Medulla oblongata (tissue), 1 donor: ENCODE measurements around the gene CNKSR1.

Source experiments
- DNase-seq: peaks from one replicate; pipeline ENCODE4 v3.0.0-alpha.2; 2015; ENCODE audit errors: extremely low spot score

The CNKSR1 gene

DNA sequence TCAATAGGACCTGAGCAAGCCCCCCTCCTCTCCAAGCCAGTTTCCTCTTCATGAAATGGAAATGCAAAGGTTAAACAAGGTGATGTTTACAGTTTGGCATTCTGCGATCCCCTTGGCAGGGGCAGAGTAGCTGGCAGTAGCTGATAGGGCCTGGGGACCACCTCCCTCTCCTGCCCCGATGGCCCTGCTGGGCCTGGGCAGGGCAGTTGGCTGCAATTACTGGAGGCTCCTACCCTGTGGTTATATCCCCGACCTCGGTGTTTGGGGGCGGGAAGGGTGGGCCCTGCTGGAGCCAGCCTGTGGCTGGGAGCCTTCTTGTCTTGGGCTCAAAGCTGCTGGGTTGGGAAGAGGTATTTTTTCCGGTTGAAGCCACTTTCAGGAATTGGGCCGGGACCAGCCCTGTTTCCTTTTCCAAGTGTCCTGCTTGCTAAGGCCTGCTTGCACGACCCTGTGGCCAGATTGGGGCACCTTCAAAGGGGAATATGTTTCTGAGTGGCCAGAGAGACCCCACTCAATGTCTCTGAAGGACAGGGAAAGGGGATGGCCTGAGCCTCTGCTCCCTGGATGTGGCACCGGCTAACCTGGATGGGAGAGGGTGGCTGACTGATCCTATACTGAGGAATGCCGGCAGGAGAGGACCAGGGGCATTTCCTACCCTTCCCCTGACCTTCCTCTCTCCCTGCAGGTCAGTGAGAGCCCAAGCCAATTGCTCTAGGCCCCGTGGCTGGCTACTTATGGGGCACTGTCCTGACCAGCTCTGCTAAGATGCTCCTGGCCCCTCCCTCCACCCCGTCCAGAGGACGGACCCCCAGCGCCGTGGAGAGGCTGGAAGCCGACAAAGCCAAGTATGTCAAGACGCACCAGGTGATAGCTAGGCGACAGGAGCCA is 16.5 kb upstream of the CNKSR1 start:
- DNase-seq: no peak

DNA sequence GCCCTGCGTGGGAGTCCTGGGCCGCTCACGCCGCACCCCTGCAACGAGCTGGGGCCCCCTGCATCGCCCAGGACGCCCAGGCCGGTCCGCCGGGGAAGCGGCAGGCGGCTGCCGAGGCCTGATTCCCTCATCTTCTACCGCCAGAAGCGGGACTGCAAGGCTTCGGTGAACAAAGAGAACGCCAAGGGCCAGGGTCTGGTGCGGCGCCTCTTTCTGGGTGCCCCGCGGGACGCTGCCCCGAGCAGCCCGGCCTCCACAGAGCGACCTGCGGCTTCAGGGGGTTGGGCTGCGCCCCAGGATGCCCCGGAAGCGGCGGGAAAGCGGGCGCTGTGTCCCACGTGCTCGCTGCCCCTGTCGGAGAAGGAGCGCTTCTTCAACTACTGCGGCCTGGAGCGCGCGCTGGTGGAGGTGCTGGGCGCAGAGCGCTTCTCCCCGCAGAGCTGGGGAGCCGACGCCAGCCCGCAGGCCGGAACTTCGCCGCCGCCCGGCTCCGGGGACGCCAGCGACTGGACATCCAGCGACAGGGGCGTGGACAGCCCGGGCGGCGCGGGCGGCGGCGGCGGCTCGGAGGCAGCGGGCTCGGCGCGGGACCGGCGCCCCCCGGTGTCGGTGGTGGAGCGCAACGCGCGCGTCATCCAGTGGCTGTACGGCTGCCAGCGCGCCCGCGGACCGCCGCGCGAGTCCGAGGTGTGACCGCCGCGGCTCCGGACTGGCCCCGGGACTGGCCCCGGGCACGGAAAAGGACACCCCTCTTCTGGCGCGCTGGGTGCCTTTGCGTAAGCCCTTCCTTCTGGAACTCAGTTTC is 15.7 kb upstream of the CNKSR1 start:
- DNase-seq: peak; percentile 14

DNA sequence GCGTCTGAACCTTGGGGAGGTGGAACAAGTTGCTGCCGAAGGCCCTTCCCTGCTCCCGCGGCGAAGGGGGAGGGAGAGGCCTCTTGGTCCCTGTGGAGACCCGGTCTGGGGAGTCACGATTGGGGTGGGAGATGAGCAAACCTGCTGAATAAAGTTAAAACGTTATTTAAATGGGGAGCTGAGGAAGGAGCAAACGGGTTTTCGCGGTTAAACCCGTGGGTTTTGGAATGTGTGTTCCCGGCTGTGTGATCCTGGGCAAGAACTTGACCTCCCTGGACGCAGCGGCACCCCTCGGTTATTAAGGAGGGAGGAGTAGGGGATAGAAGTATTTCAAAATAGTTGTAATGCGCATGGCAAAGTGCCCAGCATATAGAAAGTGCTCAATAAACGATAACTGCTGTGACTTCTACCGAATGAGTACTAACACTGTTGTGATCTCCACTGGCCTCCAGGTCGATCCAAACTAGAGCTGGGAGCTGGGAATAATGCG is 15.0 kb upstream of the CNKSR1 start:
- no peak for DNase-seq

DNA sequence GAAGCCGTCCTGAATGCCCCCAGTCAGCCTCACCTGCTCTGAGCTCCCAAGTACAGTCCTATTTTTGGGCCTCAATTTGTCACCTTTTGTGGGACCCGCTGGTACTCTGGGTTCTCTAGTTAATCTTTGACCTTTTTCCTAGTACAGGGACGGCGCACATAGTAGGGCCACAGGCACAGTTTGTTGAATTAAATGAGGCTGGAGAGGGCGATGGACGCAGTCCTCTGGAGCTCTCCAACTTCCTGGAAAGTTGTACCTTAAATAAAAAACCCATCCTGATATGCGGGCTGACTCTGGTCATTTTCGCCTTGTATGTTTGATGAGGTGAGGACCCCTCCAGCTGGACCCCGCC is 13.6 kb upstream of the CNKSR1 start:
- DNase-seq: no peak

DNA sequence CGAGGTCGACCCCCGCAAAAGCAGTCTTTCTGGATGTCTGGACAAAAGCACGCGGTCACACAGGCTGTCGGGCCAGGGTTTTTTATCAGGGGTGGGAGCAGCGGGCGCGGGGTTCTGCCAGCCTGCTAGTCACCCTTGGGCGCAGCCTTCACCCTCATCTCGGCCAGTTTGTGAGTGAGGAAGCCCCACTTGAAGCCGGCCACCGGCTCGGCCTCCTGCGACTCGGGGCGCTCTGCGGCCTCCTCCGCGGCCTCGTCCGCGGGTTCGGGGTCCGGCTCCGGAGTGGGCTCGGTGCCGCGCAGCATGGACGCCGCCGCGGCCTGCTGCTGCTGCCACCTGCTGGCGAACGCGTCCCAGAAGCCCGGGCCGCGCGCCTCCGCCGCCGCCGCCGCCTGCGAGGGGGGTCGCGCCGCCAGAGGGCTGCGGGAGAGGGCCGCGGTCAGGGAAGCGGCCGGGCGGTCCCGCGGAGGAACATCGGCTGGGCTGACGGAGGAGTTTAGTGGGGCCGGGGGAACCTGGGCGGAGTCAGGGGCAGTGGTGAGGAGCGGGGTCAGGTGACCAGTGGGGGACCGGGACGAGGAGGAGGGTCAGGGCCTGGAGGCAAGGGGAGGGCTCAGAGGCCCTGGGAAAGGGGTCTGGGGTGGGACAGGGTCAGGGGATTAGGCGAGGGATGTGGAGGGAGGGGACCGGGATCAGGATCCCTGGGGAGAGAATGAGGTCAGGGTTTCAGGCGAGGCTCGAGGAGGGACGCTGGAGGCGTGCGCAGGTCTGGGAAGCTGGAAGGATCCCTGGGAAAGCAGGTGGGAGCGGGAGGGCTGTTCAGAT is 13.0 kb upstream of the CNKSR1 start:
- DNase-seq: no peak

DNA sequence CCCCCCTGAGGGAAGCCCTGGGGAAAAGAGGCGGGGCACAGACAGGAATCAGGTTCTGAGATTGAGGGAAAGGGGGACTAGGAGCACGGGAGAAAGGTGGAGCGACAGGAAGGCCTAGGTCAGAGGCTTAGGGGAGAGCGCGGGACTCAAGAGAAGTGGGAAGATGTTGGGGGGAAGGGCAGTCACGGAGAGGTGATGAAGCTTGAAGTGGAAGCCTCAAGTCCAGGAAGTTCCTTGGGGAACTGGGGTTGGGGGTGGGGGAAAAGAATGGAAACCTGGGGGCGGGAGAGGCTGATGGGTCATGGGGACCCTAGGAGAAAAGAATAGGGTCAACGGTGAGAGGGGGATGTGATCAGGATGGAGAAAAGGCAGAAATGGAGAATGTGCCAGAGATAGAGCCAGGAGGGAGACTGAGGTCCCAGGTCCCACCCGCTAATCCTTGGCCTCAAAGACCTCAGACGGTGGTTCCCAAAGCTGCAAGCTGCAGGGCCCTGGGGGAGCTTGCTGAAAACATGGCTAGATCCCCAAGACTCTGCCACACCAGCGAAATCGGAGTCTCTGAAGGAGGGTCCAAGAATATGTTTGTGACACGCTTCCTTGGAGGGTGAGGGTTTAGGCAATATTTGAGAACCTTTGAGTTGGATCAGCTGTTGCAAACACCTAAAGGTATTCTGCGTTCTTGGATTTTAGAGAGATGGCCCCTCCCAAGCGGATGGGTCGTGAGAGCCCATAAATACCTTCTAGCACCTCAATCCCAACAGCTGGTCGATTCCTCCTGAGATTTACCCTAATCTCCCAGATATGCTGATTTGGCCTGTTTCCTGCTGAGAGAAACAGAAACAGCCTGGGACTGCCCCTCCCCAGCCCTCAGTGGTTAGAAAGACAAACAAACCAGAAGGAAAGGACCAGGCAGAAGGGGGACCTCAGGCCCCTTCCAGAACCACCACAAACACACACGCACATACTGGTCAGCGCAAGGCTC is 12.1 kb upstream of the CNKSR1 start:
- no peak for DNase-seq

DNA sequence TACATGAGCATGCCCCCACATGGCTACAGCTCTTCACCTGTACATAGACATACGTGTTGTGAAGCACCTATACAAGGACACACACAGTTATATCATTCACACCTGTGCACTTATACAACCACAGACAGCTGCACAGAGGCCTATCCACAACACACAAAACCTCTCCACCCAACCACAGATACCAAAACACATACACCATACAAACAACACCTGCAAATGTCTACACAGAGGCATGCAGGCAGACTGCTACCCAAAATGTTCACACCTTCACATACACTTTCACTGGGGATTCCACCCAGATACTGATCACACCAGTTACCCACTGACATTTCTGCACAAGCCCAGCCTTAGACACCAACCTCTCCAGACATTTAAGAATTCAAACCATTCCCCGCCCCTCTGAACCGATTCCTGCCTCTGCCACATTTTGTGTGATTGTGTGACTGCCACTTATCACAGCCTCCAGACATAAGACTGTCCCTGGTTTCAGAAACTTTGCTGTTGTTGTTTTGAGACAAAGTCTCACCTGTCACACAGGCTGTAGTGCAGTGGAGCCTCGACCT is 10.5 kb upstream of the CNKSR1 start:
- no peak for DNase-seq

DNA sequence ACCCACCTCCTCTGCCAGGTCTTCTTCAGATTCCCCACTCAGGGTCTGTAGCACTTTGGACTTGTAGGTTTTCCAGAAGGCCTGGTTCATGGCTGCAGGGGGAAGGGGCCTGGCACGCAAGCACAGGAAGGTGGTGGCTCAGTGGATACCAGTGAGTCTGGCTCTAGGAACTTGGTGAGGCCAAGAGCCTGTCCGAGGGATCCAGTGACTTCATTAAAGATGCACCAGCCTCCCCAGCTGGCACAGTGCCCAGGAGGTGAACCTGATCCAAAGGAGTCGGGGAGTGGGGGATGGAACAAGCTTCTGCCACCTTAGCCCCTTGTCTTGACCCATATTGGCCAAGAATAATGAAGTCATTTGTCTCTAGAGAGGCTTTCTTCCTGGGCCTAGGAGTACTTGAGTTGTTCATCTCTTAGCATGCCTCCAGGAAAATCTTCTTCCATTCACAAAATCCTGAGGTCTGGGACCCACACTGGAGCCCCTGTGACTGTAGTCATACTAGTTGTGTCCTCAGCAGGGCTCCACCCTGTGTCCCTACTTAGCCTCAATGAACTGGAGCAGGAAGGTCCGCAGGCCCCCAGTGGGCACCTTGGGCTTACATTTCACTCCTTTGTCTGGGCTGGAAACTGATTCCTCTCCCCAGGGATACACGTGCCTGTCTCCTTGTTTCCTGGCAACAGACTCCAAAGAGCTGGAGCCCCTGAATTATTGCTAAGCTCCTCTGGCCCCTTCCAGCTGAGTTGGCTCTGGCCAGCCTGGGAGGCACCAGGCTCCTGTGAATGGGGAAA is 8.7 kb upstream of the CNKSR1 start, which contains the start of gene C1orf232:
Gene C1orf232, minus strand, starts transcription at position 554 of the 788 bp plus-strand sequence. Its CDS starts 464 bp downstream, at position 90.
- peak; percentile 31 for DNase-seq

DNA sequence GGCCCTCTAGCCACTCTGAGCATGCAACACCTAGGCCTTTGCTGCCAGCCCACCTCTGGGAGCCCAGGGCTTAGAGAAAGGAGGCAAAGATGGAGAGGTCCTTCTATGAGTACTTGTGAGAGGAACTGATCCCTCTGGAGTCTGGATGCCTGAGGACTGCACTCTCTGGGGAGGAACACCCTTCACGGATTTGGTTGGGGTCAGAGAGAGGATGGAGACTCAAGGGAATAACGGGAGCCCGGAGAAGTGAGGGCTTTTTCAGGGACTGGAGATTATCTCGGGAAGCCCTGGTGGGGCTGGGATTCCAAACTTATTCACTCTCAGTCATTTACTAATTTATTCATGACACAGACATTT is 8.1 kb upstream of the CNKSR1 start:
- DNase-seq: no peak

DNA sequence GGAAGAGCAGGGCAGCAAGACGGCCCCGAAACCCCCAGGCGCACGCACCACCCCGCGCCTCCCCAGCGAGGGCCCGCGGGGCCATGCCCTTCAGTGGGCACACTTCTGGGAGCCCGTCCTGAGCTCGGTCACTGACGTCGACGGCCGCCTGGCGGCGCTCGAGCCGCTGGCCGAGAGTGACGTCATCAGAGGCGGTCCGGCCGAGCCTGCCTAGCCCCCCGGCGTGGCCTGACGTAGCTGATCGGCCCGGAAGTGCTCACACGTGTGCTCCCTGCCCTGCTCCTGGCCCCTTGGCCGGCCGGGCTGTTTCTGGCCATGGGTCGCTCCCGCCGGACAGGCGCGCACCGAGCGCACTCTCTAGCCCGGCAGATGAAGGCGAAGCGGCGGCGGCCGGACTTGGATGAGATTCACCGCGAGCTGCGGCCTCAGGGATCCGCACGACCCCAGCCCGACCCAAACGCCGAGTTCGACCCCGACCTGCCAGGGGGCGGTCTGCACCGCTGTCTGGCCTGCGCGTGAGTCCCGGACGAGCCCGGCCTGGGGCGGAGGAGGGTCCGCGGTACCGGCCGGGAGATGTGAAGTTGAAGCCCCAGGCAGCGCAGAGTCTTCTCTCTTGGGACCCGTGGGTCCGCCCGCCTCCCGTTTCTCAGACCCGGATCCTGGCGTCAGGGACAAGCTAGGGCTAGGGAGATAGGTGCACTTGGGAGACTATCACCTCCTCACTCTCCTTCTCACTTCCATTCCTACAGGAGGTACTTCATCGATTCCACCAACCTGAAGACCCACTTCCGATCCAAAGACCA is 7.4 kb upstream of the CNKSR1 start, which contains the start of gene ZNF593:
Gene ZNF593, plus strand, starts transcription at position 240 of the 803 bp plus-strand sequence. Its CDS starts 76 bp downstream, at position 316.
- peak; percentile 93 for DNase-seq

DNA sequence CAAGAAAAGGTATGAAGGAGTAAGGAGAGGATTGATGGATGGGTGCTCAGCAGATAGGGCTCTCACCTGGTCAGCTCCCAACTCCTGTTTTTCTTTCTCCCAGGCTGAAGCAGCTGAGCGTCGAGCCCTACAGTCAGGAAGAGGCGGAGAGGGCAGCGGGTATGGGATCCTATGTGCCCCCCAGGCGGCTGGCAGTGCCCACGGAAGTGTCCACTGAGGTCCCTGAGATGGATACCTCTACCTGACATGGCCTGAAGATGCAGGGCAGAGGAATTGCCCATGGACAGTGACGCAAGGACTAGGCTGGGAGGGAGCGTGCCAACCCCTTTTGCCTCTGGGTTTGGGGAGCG is 6.8 kb upstream of the CNKSR1 start:
- no peak for DNase-seq

DNA sequence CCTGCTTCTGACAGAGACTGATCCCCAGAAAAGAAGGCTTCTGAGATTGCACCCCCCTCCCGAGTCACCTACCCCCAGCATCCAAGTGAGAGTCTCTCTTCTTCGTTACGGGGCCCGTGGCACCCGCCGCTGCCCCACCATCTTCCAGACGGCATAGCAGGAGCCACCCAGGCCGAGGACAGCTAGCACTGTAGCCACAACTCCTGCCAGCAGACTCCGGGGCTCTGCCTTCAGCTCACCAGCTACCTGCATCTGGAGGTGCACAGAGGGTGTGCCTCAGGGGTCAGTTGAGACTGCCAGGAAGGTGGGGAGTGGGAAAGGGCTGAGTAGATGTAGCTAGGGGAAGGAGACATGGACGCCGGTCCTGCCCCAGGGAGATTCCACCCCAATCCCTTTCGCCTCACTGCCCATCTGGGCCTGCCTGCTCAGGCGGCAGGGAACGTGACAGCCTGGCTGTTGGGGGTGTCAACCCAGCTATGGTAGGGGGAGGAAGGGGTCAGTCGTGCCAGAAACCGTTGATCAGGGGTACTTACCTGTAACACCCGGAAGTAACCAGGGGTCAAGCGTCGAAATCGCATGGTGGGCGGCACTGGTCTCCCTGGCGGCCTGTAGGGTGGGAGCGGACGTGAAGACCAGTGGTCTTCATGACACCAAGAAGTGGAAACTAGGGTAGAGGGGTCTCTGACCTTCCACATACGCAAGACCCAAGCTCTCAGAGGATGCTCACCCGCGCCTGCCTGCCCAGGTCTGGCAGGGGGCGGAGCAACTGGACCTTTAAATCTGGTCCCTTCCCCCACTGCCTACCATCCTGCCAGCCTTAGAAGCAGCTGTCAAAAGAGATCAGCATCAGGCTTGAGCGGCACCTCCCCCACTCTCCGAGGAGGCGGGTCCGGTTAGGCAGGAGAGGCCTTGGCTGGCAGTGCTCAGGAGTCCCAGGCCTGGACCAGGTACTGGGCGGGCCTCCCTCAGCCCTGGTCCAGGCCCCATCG is 5.9 kb upstream of the CNKSR1 start, which contains the start of gene ZNF593OS:
Gene ZNF593OS, minus strand, starts transcription at position 749 of the 989 bp plus-strand sequence. Its CDS starts 171 bp downstream, at position 578.
- DNase-seq: no peak

DNA sequence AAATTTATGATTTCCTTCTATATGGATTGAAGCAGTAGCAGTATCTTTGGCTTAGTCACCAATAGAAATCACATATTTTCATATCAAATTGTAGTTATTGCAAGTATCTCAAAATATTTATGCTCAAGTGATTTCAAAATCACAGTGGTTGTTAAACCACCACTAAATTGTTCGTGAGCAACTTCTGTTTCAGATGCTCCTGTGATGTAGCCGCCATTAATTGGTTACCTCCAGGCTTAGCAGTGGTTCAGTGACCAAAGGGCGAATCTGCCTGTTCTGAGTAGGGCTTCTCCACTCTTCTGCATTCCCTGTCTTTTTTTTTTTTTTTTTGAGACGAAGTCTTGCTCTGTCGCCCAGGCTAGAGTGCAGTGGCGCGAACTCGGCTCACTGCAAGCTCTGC is 1.9 kb upstream of the CNKSR1 start:
- no peak for DNase-seq

DNA sequence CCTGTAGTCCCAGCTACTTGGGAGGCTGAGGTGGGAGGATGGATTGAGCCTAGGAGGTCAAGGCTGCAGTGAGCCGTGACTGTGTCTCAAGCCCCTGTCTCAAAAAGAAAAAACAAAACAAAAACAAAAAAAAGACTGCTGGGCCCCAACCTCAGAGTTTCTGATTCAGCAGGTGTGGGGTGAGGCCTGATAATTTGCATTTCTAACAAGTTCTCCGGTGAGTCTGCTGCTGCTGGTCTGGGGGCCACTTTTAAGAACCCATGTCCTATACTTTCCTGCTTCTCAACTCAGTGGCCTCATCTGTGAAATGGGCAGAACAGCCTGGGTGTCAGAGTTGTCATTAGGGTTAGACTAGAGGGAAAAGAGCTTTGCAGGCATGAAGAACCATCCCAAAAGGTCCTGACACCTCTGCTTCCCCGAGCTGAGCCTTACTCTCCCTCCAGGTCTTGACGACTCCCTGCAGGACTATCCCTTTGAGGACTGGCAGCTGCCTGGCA is 2.8 kb downstream of the CNKSR1 start:
- DNase-seq: no peak

DNA sequence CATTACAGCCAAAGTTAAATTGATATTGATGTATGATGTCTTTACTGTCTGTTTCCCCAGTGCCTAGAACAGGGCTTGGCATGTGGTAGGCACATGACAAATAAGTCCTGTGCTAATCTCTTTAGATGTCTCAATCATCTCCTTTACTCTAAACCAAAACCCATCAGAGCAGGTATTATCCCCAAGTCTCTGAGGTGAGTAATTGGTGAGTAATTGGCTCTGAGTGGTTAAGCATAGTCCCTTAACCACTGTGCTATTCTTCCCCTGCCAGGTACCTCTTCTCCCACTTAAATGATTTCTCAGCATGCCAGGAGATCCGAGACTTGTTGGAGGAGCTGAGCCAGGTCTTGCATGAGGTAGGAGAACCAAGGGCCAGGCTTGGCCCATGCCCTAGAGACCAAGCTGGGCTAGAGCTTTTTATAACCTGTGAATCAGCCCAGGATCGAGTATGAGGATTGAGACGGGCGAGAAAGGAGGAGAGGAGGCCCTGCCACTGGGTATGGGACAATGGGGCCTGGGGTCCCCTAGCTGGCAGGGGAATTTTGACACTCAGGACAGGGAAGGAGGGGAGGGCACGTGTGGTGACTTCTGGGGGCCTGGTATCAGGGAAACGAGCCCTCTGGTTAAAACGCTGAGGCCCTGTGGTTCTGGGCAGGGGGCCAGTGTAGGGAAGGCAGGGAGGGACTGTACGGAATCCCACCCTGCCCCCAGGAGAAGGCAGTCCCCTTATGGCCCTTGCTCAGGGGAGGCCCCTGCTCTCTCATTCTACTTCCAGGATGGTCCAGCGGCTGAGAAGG is 4.5 kb downstream of the CNKSR1 start:
- DNase-seq: no peak

DNA sequence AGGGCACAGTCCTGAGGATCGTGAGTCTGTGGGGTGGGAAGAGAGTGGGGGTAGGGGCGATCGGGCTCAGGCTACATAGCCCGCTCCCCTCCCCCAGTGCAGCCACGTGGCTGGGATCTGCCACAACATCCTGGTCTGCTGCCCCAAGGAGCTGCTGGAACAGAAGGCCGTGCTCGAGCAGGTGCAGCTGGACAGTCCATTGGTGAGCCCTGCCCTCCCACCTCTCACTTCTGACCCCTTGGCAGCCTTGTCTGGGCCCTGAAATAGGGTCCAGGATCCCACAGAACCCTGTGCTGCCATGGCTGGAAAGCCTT is 5.0 kb downstream of the CNKSR1 start:
- no peak for DNase-seq
